KG1 (cell line): Measurements from ENCODE around the gene ERVMER34-1.
A peak's percentile ranks its signal among the peaks of the same experiment; 100 is the strongest.

Source experiments
- DNase-seq: peaks from one replicate; lab custom pipeline; 2025; lab: John Stamatoyannopoulos, UW

The ERVMER34-1 gene

DNA sequence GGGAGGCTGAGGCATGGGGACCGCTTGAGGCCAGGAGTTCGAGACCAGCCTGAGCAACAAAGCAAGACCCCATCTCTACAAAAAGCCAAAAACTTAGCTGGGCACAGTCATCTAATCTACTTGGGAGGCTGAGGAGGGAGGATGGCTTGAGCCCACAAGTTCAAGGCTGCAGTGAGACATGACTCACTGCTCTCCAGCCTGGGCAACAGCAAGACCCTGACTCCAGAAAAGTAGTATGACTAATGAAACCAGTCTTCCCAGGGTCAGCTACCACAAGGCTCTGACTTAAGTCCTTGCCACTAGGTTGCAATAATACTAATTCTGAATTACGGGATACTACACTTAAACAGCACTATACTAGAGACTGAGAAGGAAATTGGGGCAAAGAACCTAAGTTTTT, 33.1 kb downstream of the ERVMER34-1 start:
- DNase-seq = no peak

DNA sequence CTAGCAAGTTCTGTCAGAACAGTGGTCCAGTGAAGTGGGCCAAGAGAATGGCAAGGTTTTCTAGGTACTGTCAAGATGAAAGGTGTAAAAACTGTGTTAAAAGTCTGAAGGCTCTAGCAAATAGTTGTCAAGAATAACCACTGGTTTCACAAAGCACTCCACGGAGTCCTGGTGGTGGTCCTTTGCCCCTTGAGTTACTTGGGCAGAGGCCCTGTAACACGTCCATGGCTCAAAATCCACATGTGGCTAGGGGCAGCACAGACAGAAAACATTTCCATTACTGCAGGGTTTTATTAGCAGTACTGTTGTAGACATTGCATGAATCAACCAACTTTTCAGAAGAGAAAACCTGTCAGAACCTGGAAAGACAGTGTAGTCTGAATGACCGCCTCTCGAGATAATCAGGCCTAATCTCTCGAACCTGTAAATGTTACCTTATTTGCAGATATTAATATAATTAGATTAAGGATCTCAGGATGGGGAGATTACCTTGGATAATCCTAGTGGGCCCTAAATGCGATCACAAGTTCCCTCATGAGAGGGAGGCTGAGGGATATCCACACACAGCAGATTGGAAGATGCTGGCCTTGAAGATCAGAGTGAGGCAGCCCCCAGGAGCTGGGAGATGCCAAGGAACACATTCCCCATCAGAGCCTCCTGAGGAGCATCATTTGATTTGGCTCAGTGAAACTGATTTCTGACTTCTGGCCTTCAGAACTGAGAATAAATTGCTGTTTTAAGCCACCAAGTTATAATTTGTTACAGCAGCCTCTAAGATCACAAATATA, 34.7 kb downstream of the ERVMER34-1 start:
- DNase-seq = no peak

DNA sequence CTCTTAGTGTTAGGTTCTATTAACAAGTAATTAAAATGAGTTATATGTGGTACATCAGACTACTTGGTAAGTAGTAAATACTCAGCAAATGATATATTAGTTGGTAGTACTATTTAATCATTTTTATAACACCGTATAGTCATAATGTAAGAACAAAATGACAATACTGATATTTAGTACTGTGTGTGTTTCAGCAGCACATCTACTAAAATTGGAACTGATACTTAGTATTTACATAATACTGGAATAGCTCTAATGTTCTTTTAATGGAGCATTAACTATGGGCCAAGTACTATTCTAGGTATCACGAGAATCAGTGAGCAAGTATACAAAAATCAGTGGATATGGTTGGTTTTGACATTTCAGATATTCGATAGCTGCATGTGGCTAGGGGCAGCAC, 35.3 kb downstream of the ERVMER34-1 start:
- DNase-seq = no peak

DNA sequence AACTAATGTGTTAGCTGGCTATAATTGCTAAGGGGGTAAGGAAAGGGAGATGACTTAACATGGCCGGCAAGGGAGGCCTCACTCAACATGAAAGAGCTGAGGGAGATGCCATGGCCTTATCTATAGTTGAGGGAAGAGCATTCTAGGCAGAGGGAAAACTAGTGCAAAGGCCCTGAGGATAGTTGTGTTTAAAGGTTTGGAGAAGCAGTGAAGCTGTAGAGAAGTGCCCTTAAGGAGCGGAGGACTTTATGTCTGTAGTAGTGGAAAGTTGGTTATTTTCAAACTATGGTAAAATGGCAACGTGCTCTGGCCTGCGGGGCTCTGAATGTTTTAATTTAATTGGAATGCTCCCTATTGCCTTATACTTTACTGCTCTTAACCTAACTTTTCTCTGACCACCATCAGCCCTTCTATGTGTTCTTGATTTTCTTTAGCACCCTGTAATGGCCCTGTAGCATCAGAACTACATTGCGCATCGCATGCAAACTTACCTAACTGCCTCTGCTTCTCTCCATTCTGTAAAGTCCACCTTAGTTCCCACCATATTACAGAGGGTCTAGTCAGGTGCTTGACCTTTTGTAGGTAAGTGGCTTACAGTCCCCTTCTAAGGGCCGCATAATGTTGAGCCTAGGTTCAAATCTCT, 35.8 kb downstream of the ERVMER34-1 start:
- no peak for DNase-seq

DNA sequence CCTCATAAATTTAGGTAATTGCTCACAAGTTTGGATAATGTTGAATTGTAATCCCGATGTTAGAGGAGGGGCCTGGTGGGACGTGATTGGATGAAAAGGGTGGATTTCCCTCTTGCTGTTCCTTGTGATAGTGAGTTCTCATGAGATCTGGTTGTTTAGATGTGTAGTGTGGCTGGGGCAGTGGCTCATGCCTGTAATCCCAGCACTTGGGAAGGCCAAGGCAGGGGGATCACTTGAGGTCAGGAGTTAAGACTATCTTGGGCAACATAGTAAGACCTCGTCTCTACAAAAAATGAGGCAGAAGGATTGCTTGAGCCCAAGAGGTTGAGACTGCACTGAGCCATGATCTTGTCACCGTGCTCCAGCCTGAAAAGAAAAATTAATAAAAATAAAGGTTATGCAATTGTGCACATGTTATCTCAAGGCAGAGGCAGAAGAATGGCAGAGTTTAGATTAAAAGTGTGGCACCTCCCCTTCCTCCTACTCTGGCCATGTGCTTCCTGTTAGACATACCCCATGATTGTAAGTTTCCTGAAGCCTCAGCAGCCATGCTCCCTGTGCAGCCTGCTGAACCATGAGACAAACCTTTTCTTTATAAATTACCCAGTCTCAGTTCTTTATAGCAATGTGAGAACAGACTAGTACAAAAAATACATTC, 36.5 kb downstream of the ERVMER34-1 start:
- no peak for DNase-seq

DNA sequence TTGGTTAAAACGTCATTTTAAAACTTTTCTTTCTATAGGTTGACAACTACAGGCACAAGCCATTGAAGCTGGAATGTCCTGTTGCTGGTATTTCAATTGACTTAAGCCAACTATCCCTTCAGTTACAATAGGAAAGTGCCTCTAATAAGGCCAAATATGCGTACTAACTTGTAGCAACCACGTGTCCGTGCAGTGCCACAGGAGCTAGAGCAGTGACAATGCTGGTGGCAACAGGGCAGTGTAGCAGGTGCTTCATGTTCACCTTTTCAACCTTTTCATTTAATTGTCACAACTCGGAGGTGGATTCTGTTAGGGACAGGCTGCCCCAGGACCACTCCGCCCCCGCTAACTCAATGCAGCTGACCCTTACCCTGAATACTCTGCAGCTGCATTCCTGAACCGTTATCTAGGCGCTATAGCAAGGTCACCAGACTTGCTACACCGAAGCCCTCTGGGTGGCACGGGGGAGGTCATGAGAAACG, 37.7 kb downstream of the ERVMER34-1 start:
- no peak for DNase-seq

DNA sequence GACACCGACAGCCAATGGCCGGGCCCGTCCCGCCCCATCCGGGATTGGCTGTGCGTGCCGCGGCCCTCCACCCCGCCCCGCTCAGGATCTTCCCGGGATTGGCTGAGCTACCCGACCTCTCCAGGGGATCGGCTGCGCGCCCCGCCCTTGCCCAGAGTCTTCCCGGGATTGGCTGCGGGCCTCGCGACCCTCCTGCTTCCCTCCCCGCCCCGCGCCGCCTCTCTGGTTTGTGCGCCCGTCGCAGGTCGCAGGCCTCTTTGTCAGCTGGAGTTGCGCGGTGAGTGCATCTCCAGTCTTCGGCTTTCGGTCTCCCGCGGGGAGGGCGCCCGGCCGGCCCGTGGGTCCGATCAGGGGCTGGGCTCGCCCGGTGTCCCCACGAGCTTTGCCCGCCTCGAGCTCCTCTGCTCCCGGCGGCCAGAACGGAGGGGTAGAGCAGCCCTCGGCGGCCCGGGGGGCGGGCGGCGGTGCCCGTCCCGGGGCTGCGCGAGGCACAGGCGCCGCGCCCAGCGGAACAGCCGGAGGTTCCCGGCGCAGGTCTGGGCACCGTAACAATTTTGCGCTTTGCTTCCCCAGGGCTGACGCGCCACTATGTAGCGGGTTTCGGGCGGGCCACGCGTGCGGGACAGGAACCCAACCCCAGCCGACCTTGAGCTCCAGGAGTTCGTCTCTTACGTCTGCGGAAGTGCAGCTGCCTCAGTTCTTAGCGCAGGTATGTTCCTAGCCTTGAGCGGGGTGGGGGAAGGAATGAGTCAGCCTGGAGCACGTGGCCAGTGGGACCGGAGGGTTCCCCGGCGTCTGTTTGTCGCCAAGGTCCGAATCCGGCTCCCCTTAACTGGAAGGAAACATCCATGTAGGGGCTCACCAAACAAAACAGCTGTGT, 38.7 kb downstream of the ERVMER34-1 start:
- peak; percentile 73 for DNase-seq

DNA sequence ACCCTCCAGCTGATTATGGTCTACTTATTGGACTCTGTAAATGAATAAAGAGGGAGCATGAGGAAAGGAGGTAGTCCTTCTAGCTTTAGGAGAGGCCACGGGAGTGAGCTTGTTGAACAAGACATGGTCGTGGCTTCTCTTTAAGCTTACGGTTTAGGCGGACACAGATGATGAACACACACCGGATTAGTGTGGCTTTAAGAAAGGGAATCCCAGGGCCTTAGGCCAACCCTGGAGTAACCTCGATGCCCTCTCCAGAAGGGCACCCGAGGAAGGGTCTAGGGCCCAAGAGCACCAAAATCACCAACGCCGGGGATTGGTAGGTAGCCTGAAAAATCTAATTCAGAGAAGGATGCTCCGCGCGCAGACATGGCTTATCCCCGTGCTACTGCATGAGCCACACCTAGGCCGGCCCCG, 39.4 kb downstream of the ERVMER34-1 start:
- DNase-seq = no peak

DNA sequence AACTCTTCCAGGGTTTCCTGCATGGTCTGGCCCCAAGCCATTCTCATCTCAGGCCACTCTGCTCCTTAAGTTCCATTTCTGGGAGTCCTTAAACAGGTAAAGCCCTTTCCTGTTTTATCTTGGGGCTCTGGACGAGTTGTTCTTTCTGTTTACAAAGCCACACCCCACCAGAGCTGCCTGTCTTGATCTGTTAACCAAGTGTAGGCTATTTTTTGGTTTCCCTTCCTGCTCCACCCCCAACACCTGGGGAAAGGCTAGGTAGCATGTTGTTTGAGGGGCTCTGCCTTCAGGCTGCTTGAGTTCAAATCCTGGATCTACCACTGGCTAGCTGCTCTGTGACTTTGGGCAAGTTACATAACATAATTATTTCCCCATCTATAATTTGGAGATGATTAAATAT, 40.0 kb downstream of the ERVMER34-1 start:
- no peak for DNase-seq

DNA sequence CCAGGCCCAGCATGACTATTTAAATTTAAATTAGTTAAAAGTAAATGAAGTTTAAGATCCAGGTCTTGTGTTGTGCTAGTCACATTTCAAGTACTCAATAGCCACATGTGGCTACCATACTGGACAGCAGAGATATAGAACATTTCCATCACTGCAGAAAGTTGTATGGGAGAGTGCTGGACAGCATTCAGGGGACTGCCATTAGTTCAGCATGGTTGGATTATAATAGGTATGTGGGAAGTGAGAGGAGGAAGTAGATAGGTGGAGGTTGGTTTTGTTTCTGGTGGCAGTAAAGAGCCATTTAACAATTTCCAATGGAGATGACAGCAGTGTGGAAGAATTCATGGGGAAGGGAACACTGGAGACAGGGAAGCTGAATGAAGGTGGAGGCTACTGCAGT, 42.1 kb downstream of the ERVMER34-1 start:
- no peak for DNase-seq

DNA sequence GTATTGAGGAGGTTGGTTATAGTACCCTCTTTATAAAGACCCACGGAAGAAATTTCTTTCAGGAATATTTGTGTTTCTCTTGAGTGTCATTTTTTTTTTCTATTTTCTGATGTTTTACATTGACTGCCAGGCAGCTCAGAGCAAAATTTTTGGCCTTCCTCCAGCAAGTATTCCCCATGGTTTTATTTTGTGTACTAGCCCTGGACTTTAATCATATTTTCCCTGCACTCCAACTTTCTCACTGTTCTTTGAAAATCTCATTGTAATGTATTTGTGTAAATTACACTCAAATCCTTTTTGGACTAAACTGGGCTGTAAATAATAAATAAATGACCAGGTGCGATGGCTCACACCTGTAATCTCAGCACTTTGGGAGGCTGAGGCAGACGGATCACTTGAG, 46.6 kb downstream of the ERVMER34-1 start:
- DNase-seq = no peak

DNA sequence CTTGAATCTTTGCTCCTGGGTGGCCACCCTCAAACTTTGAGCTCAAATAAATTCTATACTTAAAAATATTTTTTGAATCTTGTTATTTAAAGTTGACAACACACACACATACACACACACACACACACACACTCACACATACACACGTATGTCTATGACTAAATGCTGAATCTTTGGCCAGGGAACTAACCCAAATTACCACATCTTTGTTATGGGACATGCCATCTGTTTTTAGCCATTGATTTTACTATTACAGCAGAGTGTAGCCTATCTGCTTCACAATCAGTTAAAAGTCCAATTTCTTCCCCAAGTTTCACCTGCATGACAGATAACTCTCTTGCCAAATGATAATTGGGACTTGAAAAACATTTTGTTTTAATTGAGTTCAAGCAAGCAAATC, 47.1 kb downstream of the ERVMER34-1 start:
- no peak for DNase-seq

DNA sequence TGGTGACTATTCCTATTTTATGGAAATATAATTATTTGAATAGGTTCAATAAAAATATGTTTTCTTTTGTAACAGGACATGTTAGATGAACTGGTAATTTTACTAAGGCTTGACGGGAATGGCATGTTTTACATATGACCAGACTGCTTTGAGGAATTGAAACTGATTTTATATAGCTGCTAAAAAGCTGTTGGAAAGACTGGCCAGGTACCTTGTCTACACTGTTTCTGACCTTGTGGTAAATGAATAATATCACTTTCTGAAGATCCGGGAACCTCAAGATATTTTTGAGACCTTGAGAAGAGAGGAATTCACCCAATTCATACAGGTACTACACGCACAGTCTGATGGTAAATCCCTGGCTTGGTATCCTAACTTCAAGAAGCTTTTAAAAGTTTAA, 50.0 kb downstream of the ERVMER34-1 start:
- DNase-seq = no peak

DNA sequence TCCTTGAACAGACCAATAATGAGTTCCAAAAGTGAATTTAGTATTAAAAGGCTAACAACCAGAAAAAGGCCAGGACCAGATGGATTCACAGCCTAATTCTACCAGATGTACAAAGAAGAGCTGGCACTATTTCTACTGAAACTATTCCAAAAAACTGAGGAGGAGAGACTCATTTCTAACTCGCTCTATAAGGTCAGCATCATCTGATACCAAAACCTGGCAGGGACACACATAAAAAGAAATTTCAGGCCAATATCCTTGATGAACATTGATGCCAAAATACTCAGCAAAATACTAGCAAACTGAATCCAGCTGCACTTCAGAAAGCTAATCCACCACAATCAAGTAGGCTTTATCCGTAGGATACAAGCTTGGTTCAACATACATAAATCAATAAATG, 56.3 kb downstream of the ERVMER34-1 start:
- DNase-seq = no peak

DNA sequence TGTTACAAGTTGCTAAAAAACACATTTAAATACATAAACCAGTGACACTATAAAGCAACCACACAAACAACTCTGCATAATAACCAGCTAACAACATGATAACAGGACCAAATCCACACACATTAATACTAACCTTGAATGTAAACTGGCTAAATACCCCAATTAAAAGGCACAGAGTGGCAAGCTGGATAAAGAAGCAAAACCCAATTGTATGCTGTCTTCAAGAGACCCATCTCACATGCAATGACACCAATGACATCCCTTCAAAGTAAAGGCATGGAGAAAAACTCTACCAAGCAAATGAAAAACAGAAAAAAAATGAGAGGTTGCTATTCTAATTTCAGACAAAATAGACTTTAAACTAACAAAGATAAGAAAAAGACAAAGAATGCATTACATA, 57.7 kb downstream of the ERVMER34-1 start:
- no peak for DNase-seq
